SK-N-SH (cell line): ENCODE measurements around the gene OMP. TPM values are rescaled to one million over a fixed set of nuclear protein-coding genes. Genes with fewer than 3 reads are reported as not detected.

Experiments
- CTCF ChIA-PET: fragments of 300-600, 350-600 bp; formaldehyde crosslinking; extraction: SDS; loops from one replicate; lab custom pipeline; 2021; lab: Yijun Ruan, JAX
- POLR2A ChIA-PET: fragments of 350-600 bp; sonication (Branson Sonifier 250); formaldehyde crosslinking; extraction: SDS; loops from one replicate; lab custom pipeline; 2020; ENCODE audit warnings: antibody characterized with exemption, inconsistent platforms; lab: Yijun Ruan, JAX
- DNase-seq: peaks from one replicate; pipeline ENCODE4 v3.0.0; 2012
- H2AFZ ChIP-seq: fragments of 200-600 bp; sonication (generic); 2 replicates; pipeline ENCODE4 v1.8.1; 2016; ENCODE audit warnings: antibody characterized with exemption, mild to moderate bottlenecking, low read depth
- H3F3A ChIP-seq: fragments of 200-600 bp; sonication (generic); replicated peaks from 2 replicates; pipeline ENCODE3; 2016; ENCODE audit warnings: antibody characterized with exemption, mild to moderate bottlenecking; ENCODE audit not compliant: insufficient read depth
- H3K27ac ChIP-seq, 2 experiments: fragments of 200-500 bp in 1 of 2; fragments of 200-600 bp in 1 of 2; sonication (Bioruptor generic) in 1 of 2; sonication (generic), shearing (Covaris generic) in 1 of 2; 2 replicates each; pipeline versions ENCODE4 v1.5.1 to v1.6.1; 2014 to 2016; ENCODE audit warnings: low read depth in 2 of 2, inconsistent platforms in 1 of 2, low read length in 1 of 2, mild to moderate bottlenecking in 1 of 2, mixed read lengths in 1 of 2
- H3K27me3 ChIP-seq: fragments of 200-600 bp; sonication (generic), shearing (Covaris generic); 2 replicates; pipeline ENCODE4 v1.6.1; 2016; ENCODE audit warnings: mixed run types; ENCODE audit not compliant: insufficient read depth
- H3K36me3 ChIP-seq, 2 experiments: fragments of 200-500 bp in 1 of 2; fragments of 200-600 bp in 1 of 2; sonication (Bioruptor generic) in 1 of 2; sonication (generic) in 1 of 2; replicated peaks in 1 of 2; 2 replicates each; pipeline versions ENCODE3 to v1.5.1; 2014 to 2016; ENCODE audit warnings: low read length in 1 of 2, mild to moderate bottlenecking in 1 of 2; ENCODE audit not compliant: insufficient read depth in 2 of 2, control insufficient read depth in 1 of 2
- H3K4me1 ChIP-seq, 2 experiments: fragments of 200-500 bp in 1 of 2; fragments of 200-600 bp in 1 of 2; sonication (Bioruptor generic) in 1 of 2; sonication (generic), shearing (Covaris generic) in 1 of 2; 2 replicates each; pipeline versions ENCODE4 v1.5.1 to v1.6.1; 2014 to 2016; ENCODE audit warnings: low read depth in 1 of 2, low read length in 1 of 2, mixed run types in 1 of 2; ENCODE audit not compliant: insufficient read depth in 2 of 2, control insufficient read depth in 1 of 2
- H3K4me2 ChIP-seq: fragments of 200-600 bp; sonication (generic), shearing (Covaris generic); 2 replicates; pipeline ENCODE4 v1.6.1; 2017; ENCODE audit warnings: mixed run types
- H3K4me3 ChIP-seq, 2 experiments: fragments of 200-500 bp in 1 of 2; fragments of 200-600 bp in 1 of 2; sonication (Bioruptor generic) in 1 of 2; sonication (generic), shearing (Covaris generic) in 1 of 2; 2 replicates each; pipeline versions ENCODE4 v1.5.1 to v1.8.1; 2014 to 2016; ENCODE audit warnings: low read depth in 2 of 2, inconsistent platforms in 1 of 2, low read length in 1 of 2, mild to moderate bottlenecking in 1 of 2, mixed read lengths in 1 of 2, moderate library complexity in 1 of 2
- H3K79me2 ChIP-seq: fragments of 200-600 bp; sonication (generic); 2 replicates; pipeline ENCODE4 v1.8.1; 2017; ENCODE audit warnings: mild to moderate bottlenecking; ENCODE audit not compliant: insufficient read depth
- H3K9ac ChIP-seq: fragments of 200-600 bp; sonication (generic); 2 replicates; pipeline ENCODE4 v1.6.1; 2017; ENCODE audit warnings: mixed run types
- H3K9me2 ChIP-seq: fragments of 200-600 bp; sonication (generic); 2 replicates; pipeline ENCODE4 v1.6.1; 2017; ENCODE audit warnings: mixed run types
- H3K9me3 ChIP-seq: fragments of 200-600 bp; sonication (generic); 2 replicates; pipeline ENCODE4 v1.6.1; 2017; ENCODE audit warnings: mixed run types, mild to moderate bottlenecking, moderate library complexity
- H4K20me1 ChIP-seq: fragments of 200-600 bp; sonication (generic); 2 replicates; pipeline ENCODE4 v1.6.1; 2017; ENCODE audit warnings: mild to moderate bottlenecking, mixed run types; ENCODE audit not compliant: insufficient read depth
- CHD2 ChIP-seq: fragments of 150-350 bp; IDR thresholded peaks from 2 replicates; pipeline ENCODE4 v1.6.1; 2018; ENCODE audit warnings: low read length; ENCODE audit not compliant: partially characterized antibody
- ELF1 ChIP-seq: IDR thresholded peaks from 2 replicates; pipeline ENCODE4 v1.4.0; 2012
- EP300 ChIP-seq, 2 experiments: IDR thresholded peaks; 2 replicates each; pipeline versions ENCODE4 v1.4.0 to v1.6.1; 2012; ENCODE audit warnings: borderline replicate concordance in 1 of 2, low read depth in 1 of 2, low read length in 1 of 2
- EZH2phosphoT487 ChIP-seq: fragments of 200-600 bp; sonication (generic); IDR thresholded peaks from 2 replicates; pipeline ENCODE4 v1.6.1; 2017; ENCODE audit warnings: low read depth, mixed run types, mild to moderate bottlenecking, antibody characterized with exemption, moderate library complexity, borderline replicate concordance
- FOXJ3 ChIP-seq: sonication (generic); formaldehyde crosslinking; IDR thresholded peaks from 2 replicates; pipeline ENCODE4 v1.5.1; 2020; ENCODE audit warnings: mild to moderate bottlenecking, missing genetic modification reagents
- FOXM1 ChIP-seq: IDR thresholded peaks from 2 replicates; pipeline ENCODE4 v1.4.0; 2012; ENCODE audit warnings: low read depth, mild to moderate bottlenecking
- GATA2 ChIP-seq: sonication (generic); formaldehyde crosslinking; IDR thresholded peaks from 2 replicates; pipeline ENCODE4 v1.5.0; 2020; ENCODE audit warnings: mild to moderate bottlenecking, missing genetic modification reagents
- IRF3 ChIP-seq: fragments of 150-350 bp; IDR thresholded peaks from 2 replicates; pipeline ENCODE4 v1.6.1; 2016; ENCODE audit warnings: mild to moderate bottlenecking, low read depth, low read length
- JUND ChIP-seq: IDR thresholded peaks from 2 replicates; pipeline ENCODE4 v1.4.0; 2012
- MEF2A ChIP-seq: IDR thresholded peaks from 2 replicates; pipeline ENCODE4 v1.4.0; 2012; ENCODE audit warnings: low read depth, borderline replicate concordance
- MXI1 ChIP-seq: IDR thresholded peaks from 2 replicates; pipeline ENCODE4 v1.6.1; 2012; ENCODE audit warnings: mild to moderate bottlenecking, low read depth, low read length, improper control_type of control experiment
- NRF1 ChIP-seq: IDR thresholded peaks from 2 replicates; pipeline ENCODE4 v1.6.1; 2012; ENCODE audit warnings: low read depth, mild to moderate bottlenecking, low read length
- POLR2AphosphoS5 ChIP-seq: IDR thresholded peaks from 2 replicates; pipeline ENCODE4 v1.6.1; 2012; ENCODE audit warnings: low read depth, low read length
- RFX5 ChIP-seq: IDR thresholded peaks from 2 replicates; pipeline ENCODE4 v1.6.1; 2012; ENCODE audit warnings: mild to moderate bottlenecking, improper control_type of control experiment, low read length
- SIN3A ChIP-seq: IDR thresholded peaks from 2 replicates; pipeline ENCODE4 v1.6.1; 2012; ENCODE audit warnings: low read depth, mild to moderate bottlenecking, low read length, moderate library complexity, borderline replicate concordance
- TEAD4 ChIP-seq: IDR thresholded peaks from 2 replicates; pipeline ENCODE4 v1.4.0; 2012; ENCODE audit warnings: mild to moderate bottlenecking, borderline replicate concordance; ENCODE audit not compliant: insufficient read depth
- USF2 ChIP-seq: fragments of 150-350 bp; IDR thresholded peaks from 2 replicates; pipeline ENCODE4 v1.6.1; 2017; ENCODE audit warnings: antibody characterized with exemption, low read length, low read depth, borderline replicate concordance
- WGBS: methylation state at CpG from one replicate; pipeline ENCODE4 v1.1.6; 2017; ENCODE audit warnings: low lambda C conversion rate; 5-methylcytosine and 5-hydroxymethylcytosine counted together
- polyA plus RNA-seq, 3 experiments: library from polyadenylated mRNA; depleted of rRNA; stranded (reverse); fragments of >200 nt; gene quantifications; 2 replicates each; pipeline ENCODE4 v1.2.3, GENCODE V29; 2012
- TF ChIP-seq, protein P1 (sequence below): IDR thresholded peaks from 2 replicates; pipeline ENCODE4 v1.4.0; 2012; ENCODE audit warnings: low read depth
- TF ChIP-seq, protein P2 (sequence below): IDR thresholded peaks from 2 replicates; pipeline ENCODE4; 2012

Gene OMP
- polyA plus RNA-seq, 1 of the 3 experiments (the other 2 are of a cell fraction), result 0.20 TPM

DNA sequence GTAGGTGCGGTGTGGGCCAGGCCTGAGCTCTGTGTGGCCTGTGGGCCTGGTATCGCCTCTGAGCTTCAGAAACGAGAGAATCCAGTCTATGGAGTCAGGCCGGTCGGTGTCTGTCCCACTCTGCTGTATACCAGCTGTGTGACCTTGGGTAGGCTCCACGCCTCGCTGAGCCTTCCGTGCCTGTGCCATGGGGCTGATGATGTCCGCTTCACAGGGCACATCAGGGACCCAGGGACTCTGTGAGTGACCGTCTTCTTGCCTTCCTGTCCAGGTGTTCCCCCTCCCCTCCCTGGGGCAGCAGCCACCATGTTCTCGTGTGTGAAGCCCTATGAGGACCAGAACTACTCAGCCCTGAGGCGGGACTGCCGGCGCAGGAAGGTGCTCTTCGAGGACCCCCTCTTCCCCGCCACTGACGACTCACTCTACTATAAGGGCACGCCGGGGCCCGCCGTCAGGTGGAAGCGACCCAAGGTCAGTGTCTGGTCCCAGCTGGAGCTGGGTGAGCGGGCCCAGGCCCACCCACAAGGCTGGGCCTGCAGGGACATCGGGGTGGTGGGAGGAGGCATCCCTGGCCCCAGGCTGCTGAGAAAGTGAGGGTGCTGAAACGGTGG, 18.0 kb upstream of the OMP start:
- H3K27me3 ChIP-seq, result no peaks in the 10 kb centered on the region
- no peak overlapping the region; a peak in 1 of 4 replicates for H3K27ac ChIP-seq
- no peaks in the 10 kb centered on the region for H3K9me2 ChIP-seq
- peaks cover 0 to 2% of the 10 kb centered on the region in 2 experiments for H3K36me3 ChIP-seq
- POLR2A ChIA-PET, result interaction anchor here (1.0 kb wide), 1 partner anchor 12 kb away, joined by 3 read pairs; no protein-coding TSS in a partner anchor
- 98% methylated on average over 15 of the region's 25 CpGs for WGBS
- H3F3A ChIP-seq, result peaks cover 3% of the 10 kb centered on the region
- TF ChIP-seq MEF2A (no peak), CHD2 (no peak), SIN3A (no peak), POLR2AphosphoS5 (no peak), FOXJ3 (CRISPR knock-in tag) (no peak), RFX5 (no peak), GATA2 (CRISPR knock-in tag) (no peak), USF2 (no peak), TEAD4 (no peak), IRF3 (no peak)
- TF ChIP-seq, protein P1, sequence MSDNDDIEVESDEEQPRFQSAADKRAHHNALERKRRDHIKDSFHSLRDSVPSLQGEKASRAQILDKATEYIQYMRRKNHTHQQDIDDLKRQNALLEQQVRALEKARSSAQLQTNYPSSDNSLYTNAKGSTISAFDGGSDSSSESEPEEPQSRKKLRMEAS, result no peak
- TF ChIP-seq, protein P2, sequence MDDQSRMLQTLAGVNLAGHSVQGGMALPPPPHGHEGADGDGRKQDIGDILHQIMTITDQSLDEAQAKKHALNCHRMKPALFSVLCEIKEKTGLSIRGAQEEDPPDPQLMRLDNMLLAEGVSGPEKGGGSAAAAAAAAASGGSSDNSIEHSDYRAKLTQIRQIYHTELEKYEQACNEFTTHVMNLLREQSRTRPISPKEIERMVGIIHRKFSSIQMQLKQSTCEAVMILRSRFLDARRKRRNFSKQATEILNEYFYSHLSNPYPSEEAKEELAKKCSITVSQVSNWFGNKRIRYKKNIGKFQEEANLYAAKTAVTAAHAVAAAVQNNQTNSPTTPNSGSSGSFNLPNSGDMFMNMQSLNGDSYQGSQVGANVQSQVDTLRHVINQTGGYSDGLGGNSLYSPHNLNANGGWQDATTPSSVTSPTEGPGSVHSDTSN, result no peak
- TF ChIP-seq, all 33 proteins: peak for 0
- Histone ChIP-seq H3K9me3 (no peaks in the 10 kb centered on the region), H3K4me1 (peaks cover 0 to 30% of the 10 kb centered on the region in 2 experiments; a peak in 1 of 4 replicates), H2AFZ (no peak overlapping the region), H3K4me2 (no peak overlapping the region), H4K20me1 (peaks cover 13% of the 10 kb centered on the region; the same call in 1 of the 2 replicates), H3K4me3 (no peak overlapping the region), H3K79me2 (peaks cover 45% of the 10 kb centered on the region), H3K9ac (no peak overlapping the region)
- DNase-seq, result no peak
- CTCF ChIA-PET, result interaction anchor here (0.6 to 1.4 kb wide), 4 partner anchors 11 to 43 kb away, joined by 3 to 7 read pairs (median 4); no protein-coding TSS in a partner anchor

GRCh38 chr11:77085652-77086051, 17.0 kb upstream of the OMP start:
- Histone ChIP-seq H3K27me3 (no peaks in the 10 kb centered on the region), H2AFZ (no peak overlapping the region), H3K4me2 (no peak overlapping the region), H3K79me2 (peaks cover 36% of the 10 kb centered on the region), H3K9ac (no peak overlapping the region), H4K20me1 (peaks cover 16% of the 10 kb centered on the region; the same call in 1 of the 2 replicates), H3K4me1 (peaks cover 0 to 29% of the 10 kb centered on the region in 2 experiments; a peak in 1 of 4 replicates), H3K9me3 (no peaks in the 10 kb centered on the region), H3K4me3 (no peak overlapping the region), H3K9me2 (no peaks in the 10 kb centered on the region), H3K27ac (no peak overlapping the region), H3F3A (peaks cover 3% of the 10 kb centered on the region), H3K36me3 (peaks cover 0 to 2% of the 10 kb centered on the region in 2 experiments)
- ChIA-PET CTCF (interaction anchor here (1.5 kb wide), 1 partner anchor 38 kb away, joined by 6 read pairs; no protein-coding TSS in a partner anchor), POLR2A (no interaction called here)
- no peak for DNase-seq
- 91% methylated on average over 6 of the region's 6 CpGs for WGBS
- no peak for TF ChIP-seq FOXM1
- no peak for TF ChIP-seq NRF1
- TF ChIP-seq CHD2, result no peak
- TF ChIP-seq USF2, result no peak
- no peak for TF ChIP-seq JUND
- no peak for TF ChIP-seq TEAD4
- no peak for TF ChIP-seq FOXJ3 (CRISPR knock-in tag)
- no peak for TF ChIP-seq ELF1
- no peak for TF ChIP-seq RFX5
- no peak for TF ChIP-seq EZH2phosphoT487
- no peak for TF ChIP-seq EP300 (IDR thresholded peaks at IDR 0.05; ENCODE audit: borderline replicate concordance in 1 of 2, low read depth in 1 of 2, low read length in 1 of 2)
- TF ChIP-seq MXI1, result no peak
- TF ChIP-seq, protein P1, result no peak
